ENCODE data around the gene ADISSP. TPM values are rescaled to one million over a fixed set of nuclear protein-coding genes. Genes with fewer than 3 reads are reported as not detected.

ADISSP gene
- total RNA-seq, 3 donors from 2014 or later (not counting 1 experiment from before 2014, with no cell fraction given): 10.1 to 13.5 (median 12.3) TPM

GRCh38 chr20:3710703-3711483 is 56.7 kb downstream of the ADISSP start:
- Mint-ChIP-seq H3K27ac (no peak overlapping the region), H3K27me3 (ENCODE audit: low read depth in 2 of 2) (peaks cover 0 to 7% of the 10 kb centered on the region in 2 donors), H3K4me3 (no peak overlapping the region), H3K36me3 (no peaks in the 10 kb centered on the region), H3K9me3 (no peaks in the 10 kb centered on the region), H3K4me1 (no peaks in the 10 kb centered on the region)
- TF ChIP-seq, protein P1, sequence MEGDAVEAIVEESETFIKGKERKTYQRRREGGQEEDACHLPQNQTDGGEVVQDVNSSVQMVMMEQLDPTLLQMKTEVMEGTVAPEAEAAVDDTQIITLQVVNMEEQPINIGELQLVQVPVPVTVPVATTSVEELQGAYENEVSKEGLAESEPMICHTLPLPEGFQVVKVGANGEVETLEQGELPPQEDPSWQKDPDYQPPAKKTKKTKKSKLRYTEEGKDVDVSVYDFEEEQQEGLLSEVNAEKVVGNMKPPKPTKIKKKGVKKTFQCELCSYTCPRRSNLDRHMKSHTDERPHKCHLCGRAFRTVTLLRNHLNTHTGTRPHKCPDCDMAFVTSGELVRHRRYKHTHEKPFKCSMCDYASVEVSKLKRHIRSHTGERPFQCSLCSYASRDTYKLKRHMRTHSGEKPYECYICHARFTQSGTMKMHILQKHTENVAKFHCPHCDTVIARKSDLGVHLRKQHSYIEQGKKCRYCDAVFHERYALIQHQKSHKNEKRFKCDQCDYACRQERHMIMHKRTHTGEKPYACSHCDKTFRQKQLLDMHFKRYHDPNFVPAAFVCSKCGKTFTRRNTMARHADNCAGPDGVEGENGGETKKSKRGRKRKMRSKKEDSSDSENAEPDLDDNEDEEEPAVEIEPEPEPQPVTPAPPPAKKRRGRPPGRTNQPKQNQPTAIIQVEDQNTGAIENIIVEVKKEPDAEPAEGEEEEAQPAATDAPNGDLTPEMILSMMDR (IDR thresholded peaks at IDR 0.05): peak; percentile 95
- H3K36me3 ChIP-seq (ENCODE audit: control insufficient read depth, insufficient read depth, low read length): no peaks in the 10 kb centered on the region
- ATAC-seq (peak; percentile 67 to 81 (median 76)), DNase-seq (peak; percentile 76 to 82)
- no peak overlapping the region for H3K4me3 ChIP-seq (ENCODE audit: low read length)
- H3K27ac ChIP-seq (ENCODE audit: low read length): no peak overlapping the region
- H3K9me3 ChIP-seq (ENCODE audit: control insufficient read depth, insufficient read depth, low read length): no peaks in the 10 kb centered on the region
- H3K4me1 ChIP-seq (ENCODE audit: control insufficient read depth, insufficient read depth, low read length): peaks cover 6% of the 10 kb centered on the region
- H3K27me3 ChIP-seq (ENCODE audit: control insufficient read depth, insufficient read depth, low read length): no peaks in the 10 kb centered on the region
- intact Hi-C loops (cut with micrococcal nuclease): no loop called here
- 29% methylated on average over 17 of the region's 18 CpGs for WGBS (ENCODE audit: insufficient coverage)

DNA sequence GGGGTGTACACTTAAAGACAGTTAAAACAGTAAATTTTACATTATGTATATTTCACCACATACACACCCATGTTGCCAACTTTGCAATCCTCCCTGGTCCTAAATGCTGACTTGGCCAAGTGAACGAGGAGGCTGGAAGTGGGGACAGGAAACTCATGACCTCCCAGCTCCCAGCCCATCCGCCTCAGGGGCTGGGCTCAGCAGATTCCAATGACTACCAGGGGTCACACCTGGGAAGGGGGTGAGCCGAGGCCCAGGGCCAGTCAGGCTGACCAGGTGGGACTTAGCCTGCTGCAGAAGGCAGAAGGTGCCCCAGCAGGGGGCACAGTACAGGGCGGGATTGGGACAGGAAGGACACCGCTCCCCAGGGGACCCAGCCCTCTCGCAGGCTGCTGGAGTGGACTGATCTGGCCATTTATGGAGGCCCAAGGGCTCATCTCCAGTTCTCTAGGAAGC is 57.5 kb downstream of the ADISSP start:
- H3K36me3 ChIP-seq (ENCODE audit: control insufficient read depth, insufficient read depth, low read length): no peaks in the 10 kb centered on the region
- WGBS (ENCODE audit: insufficient coverage): 65% methylated on average over 6 of the region's 6 CpGs
- peaks cover 6% of the 10 kb centered on the region for H3K4me1 ChIP-seq (ENCODE audit: control insufficient read depth, insufficient read depth, low read length)
- H3K9me3 ChIP-seq (ENCODE audit: control insufficient read depth, insufficient read depth, low read length): no peaks in the 10 kb centered on the region
- DNase-seq (no peak), ATAC-seq (no peak)
- no peaks in the 10 kb centered on the region for H3K27me3 ChIP-seq (ENCODE audit: control insufficient read depth, insufficient read depth, low read length)
- Mint-ChIP-seq H3K27me3 (ENCODE audit: low read depth in 2 of 2) (peaks cover 0 to 7% of the 10 kb centered on the region in 2 donors), H3K9me3 (no peaks in the 10 kb centered on the region), H3K36me3 (no peaks in the 10 kb centered on the region), H3K4me3 (no peak overlapping the region), H3K4me1 (no peaks in the 10 kb centered on the region), H3K27ac (no peak overlapping the region)
- H3K4me3 ChIP-seq (ENCODE audit: low read length): no peak overlapping the region
- H3K27ac ChIP-seq (ENCODE audit: low read length): no peak overlapping the region
- intact Hi-C loops (cut with micrococcal nuclease): no loop called here
- TF ChIP-seq, protein P1 (IDR thresholded peaks at IDR 0.05): no peak

DNA sequence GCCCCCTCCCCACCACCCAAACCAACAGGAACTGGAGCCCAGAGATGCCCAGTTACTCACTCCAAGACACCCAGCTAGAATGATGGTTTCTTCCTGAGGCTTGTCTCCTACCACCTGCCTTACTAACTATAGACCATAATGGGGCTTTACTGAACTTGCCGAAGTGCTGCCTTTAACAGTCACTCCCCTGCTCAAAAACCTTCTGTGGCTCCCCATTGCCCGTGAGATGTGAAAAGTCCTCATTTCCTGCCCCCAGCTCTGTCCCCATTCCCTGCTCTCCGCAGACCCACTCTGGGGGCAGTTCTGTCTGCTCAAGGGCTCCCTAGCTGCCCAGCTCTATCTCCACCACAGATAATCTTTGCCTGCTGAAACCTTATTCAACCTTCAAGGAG is 60.0 kb downstream of the ADISSP start:
- DNase-seq: no peak
- no peaks in the 10 kb centered on the region for H3K9me3 Mint-ChIP-seq

More for the DNA sequence above, 60.0 kb downstream of the ADISSP start:
- H3K4me3 ChIP-seq (ENCODE audit: low read length): no peak overlapping the region
- Mint-ChIP-seq H3K4me1 (no peaks in the 10 kb centered on the region), H3K4me3 (no peak overlapping the region), H3K27me3 (ENCODE audit: low read depth in 2 of 2) (peaks cover 0 to 7% of the 10 kb centered on the region in 2 donors), H3K36me3 (no peaks in the 10 kb centered on the region), H3K27ac (peak overlapping the region in 1 of 2 donors; percentile 6)
- intact Hi-C loops (cut with micrococcal nuclease): no loop called here
- peaks cover 3% of the 10 kb centered on the region for H3K4me1 ChIP-seq (ENCODE audit: control insufficient read depth, insufficient read depth, low read length)
- H3K27ac ChIP-seq (ENCODE audit: low read length): no peak overlapping the region
- ATAC-seq: no peak
- H3K9me3 ChIP-seq (ENCODE audit: control insufficient read depth, insufficient read depth, low read length): no peaks in the 10 kb centered on the region
- 83% methylated on average over 3 of the region's 3 CpGs for WGBS (ENCODE audit: insufficient coverage)
- no peaks in the 10 kb centered on the region for H3K36me3 ChIP-seq (ENCODE audit: control insufficient read depth, insufficient read depth, low read length)
- no peaks in the 10 kb centered on the region for H3K27me3 ChIP-seq (ENCODE audit: control insufficient read depth, insufficient read depth, low read length)
- TF ChIP-seq, protein P1 (IDR thresholded peaks at IDR 0.05): no peak

Data from natural killer cell (primary cell).